Hepatocyte (in vitro differentiated cells): ENCODE measurements around the gene NRXN2.

Experiments
- EZH2phosphoT487 ChIP-seq: fragments of 200-600 bp; sonication (generic); IDR thresholded peaks from one replicate; pipeline ENCODE4 v1.6.1; 2018; ENCODE audit warnings: antibody characterized with exemption, mild to moderate bottlenecking, low read depth, moderate library complexity; ENCODE audit not compliant: unreplicated experiment, severe bottlenecking
- TF ChIP-seq, protein P1 (sequence below): fragments of 200-600 bp; sonication (generic); IDR thresholded peaks from 2 replicates; pipeline ENCODE4 v1.5.1; 2016; ENCODE audit warnings: antibody characterized with exemption, mild to moderate bottlenecking; ENCODE audit not compliant: poor library complexity

DNA sequence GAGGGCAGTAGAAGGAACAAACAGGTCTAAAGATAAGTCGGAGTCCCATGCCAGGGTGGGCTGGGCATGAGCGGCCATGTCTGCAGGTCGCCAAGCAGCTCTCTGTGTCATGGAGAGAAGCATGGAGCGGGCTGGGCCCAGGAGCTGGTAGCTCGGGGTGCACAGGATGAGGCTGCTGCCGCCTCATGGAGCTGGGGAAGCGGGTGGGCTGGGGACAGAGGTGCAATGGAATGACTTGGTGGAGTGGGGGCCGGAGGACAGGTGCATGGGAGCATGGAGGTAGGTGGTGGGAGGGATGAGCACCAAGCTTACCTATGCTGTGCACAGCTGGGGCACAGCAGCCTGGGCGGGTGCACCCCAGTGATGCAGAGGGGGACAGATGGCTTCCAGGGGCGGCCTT is 3.6 kb downstream of the NRXN2 start:
- TF ChIP-seq, protein P1, sequence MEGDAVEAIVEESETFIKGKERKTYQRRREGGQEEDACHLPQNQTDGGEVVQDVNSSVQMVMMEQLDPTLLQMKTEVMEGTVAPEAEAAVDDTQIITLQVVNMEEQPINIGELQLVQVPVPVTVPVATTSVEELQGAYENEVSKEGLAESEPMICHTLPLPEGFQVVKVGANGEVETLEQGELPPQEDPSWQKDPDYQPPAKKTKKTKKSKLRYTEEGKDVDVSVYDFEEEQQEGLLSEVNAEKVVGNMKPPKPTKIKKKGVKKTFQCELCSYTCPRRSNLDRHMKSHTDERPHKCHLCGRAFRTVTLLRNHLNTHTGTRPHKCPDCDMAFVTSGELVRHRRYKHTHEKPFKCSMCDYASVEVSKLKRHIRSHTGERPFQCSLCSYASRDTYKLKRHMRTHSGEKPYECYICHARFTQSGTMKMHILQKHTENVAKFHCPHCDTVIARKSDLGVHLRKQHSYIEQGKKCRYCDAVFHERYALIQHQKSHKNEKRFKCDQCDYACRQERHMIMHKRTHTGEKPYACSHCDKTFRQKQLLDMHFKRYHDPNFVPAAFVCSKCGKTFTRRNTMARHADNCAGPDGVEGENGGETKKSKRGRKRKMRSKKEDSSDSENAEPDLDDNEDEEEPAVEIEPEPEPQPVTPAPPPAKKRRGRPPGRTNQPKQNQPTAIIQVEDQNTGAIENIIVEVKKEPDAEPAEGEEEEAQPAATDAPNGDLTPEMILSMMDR, result no peak
- TF ChIP-seq EZH2phosphoT487, result no peak
